Aorta (tissue), 5 donors: ENCODE measurements around the gene PRAMEF1. TPM values are rescaled to one million over a fixed set of nuclear protein-coding genes. Genes with fewer than 3 reads are reported as not detected.

Experiments
- ATAC-seq: fragments of 200-7000 bp; cut with Tn5 transposase; one replicate; pipeline ENCODE4 v1.9.1; 2022; ENCODE audit warnings: moderate library complexity; ENCODE audit not compliant: low FRiP score
- DNase-seq, 2 donors: peaks; one replicate each; pipeline ENCODE4 v3.0.0-alpha.2; 2020
- H3K27ac ChIP-seq, 2 donors: one replicate each; pipeline ENCODE4 v1.5.1; 2013; ENCODE audit warnings: low read length in 2 of 2, mild to moderate bottlenecking in 2 of 2, moderate library complexity in 2 of 2, control low read depth in 1 of 2, inconsistent platforms in 1 of 2, low read depth in 1 of 2
- H3K27me3 ChIP-seq, 2 donors: one replicate each; pipeline ENCODE4 v1.6.1; 2013; ENCODE audit warnings: control low read depth in 1 of 2, low read length in 1 of 2, mild to moderate bottlenecking in 1 of 2, moderate library complexity in 1 of 2; ENCODE audit not compliant: insufficient read depth in 2 of 2, control insufficient read depth in 1 of 2
- H3K36me3 ChIP-seq, 2 donors: one replicate each; pipeline ENCODE4 v1.6.1; 2013; ENCODE audit warnings: control low read depth in 1 of 2, low read length in 1 of 2, mild to moderate bottlenecking in 1 of 2; ENCODE audit not compliant: insufficient read depth in 2 of 2, control insufficient read depth in 1 of 2
- H3K4me1 ChIP-seq, 2 donors: one replicate each; pipeline ENCODE4 v1.6.1; 2013; ENCODE audit warnings: low read length in 2 of 2, control low read depth in 1 of 2, mild to moderate bottlenecking in 1 of 2, moderate library complexity in 1 of 2; ENCODE audit not compliant: insufficient read depth in 2 of 2, control insufficient read depth in 1 of 2
- H3K4me3 ChIP-seq, 2 donors: one replicate each; pipeline ENCODE4 v1.5.1; 2013; ENCODE audit warnings: low read length in 2 of 2, control low read depth in 1 of 2, mild to moderate bottlenecking in 1 of 2
- H3K9me3 ChIP-seq: one replicate; pipeline ENCODE4 v1.6.1; 2013; ENCODE audit warnings: mild to moderate bottlenecking, low read length; ENCODE audit not compliant: control insufficient read depth
- WGBS, 2 donors: extraction: QIAGEN DNeasy Blood & Tissue Kit; methylation state at CpG; one replicate each; pipeline ENCODE4 v1.1.7; 2013; 5-methylcytosine and 5-hydroxymethylcytosine counted together
- intact Hi-C, 2 donors: fragments of 100-400 bp; cut with DNase I; formaldehyde crosslinking; loops; one replicate each; pipeline versions ENCODE4 v1.14.2 to v1.15.0; 2022
- polyA plus RNA-seq, 2 donors: library from polyadenylated mRNA; stranded (reverse); fragments of 200-250 nt; gene quantifications; one replicate each; pipeline ENCODE4 v1.2.3, GENCODE V29; 2013
- total RNA-seq, 2 donors: library from RNA; stranded (reverse); fragmentation: NEBNext Ultra II Directional; extraction: Animal tissue kit (Norgen Biotek cat#: 25700); gene quantifications; one replicate each; pipeline ENCODE4 v1.2.1, GENCODE V29; 2021
- donor health status: healthy with polysubstance abuse.
- donor health status: Bipolar disorder and iron deficiency.
- donor health status: DM: no; HTN: no; CAD: no.
- donor health status: DM: no; HTN: no; CAD: no.
- donor health status: DM: yes; HTN: yes; CAD: no.

The PRAMEF1 gene
- total and polyA plus RNA-seq, 4 donors = not detected

DNA sequence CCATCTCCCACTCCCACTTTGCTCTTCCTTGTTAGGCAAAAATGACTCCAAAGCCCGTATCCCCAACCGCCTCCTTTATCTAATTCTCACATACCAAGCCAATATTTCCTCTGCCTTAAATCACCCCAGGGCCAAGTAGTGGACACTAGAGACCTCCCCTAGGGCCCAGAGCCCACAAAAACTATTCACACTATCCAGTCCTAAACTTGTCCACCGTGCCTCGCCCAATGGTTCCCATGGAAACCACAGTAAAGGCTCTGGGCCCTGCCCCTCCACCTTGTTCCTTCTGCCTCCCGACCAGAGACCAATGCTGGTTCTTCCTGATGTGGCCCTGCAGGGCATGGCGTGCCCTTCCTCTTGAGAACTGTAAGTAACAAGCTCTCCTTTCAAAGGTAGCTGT, 33.4 kb upstream of the PRAMEF1 start:
- Histone ChIP-seq H3K4me1 (no peaks in the 10 kb centered on the region), H3K27me3 (peaks cover 0 to 1% of the 10 kb centered on the region in 2 donors), H3K27ac (no peak overlapping the region), H3K36me3 (no peaks in the 10 kb centered on the region), H3K9me3 (no peaks in the 10 kb centered on the region), H3K4me3 (no peak overlapping the region)
- DNase-seq (no peak), ATAC-seq (no peak)
- intact Hi-C loops = no loop called here
- 60 to 65% methylated on average over 6 of the region's 6 CpGs for WGBS, 2 donors

DNA sequence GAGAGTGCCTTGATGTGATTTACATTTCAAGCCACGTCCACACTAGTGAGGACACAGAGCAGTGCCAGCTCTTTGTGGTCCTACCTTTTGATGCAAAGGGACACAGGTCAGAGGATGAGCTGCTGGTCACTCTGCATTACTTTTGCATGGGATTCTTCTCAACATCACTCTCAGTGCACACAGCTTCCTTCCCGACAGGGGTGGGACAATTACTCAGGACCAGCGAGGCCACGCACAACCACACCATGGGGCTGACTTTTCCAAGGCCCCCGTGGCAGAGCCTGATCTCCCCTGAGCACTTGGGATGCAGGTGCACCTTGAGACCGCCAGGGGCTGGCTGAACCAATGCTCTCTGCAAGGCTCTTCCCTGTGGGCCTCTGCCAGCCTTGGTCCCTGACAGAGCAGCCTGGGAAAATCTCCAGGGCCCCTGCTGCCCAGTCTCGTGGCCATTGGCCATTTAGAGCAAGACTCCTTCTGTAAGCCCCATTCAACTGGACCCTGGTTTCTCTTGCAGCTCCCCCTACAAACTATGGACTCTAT, 30.9 kb upstream of the PRAMEF1 start:
- WGBS, 2 donors = 50 to 67% methylated on average over 7 of the region's 7 CpGs

DNA sequence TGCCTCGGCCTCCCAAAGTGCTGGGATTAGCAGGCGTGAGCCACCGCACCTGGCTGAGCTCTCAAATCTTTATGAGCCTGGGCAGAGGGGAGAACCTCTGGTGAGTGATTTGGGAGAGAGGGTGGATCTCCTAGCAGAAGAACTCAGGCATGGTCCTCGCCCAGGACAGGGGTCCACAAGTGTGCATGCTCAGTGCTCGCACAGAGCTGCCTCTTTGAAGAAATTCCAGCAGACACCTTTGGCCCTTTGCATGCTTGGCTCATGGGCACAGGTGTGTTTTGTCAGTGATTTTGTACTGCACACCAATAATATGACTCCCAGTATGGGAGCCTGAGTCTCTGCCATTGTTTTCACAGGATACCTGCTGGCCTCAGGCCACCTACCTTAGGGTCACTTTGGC, 29.4 kb upstream of the PRAMEF1 start:
- H3K27ac ChIP-seq = no peak overlapping the region
- no peaks in the 10 kb centered on the region for H3K36me3 ChIP-seq
- DNase-seq (no peak), ATAC-seq (no peak)
- H3K27me3 ChIP-seq = peaks cover 0 to 1% of the 10 kb centered on the region in 2 donors
- no peaks in the 10 kb centered on the region for H3K4me1 ChIP-seq
- H3K9me3 ChIP-seq = no peaks in the 10 kb centered on the region
- intact Hi-C loops = no loop called here
- H3K4me3 ChIP-seq = no peak overlapping the region
- 83 to 88% methylated on average over 5 of the region's 5 CpGs for WGBS, 2 donors

More for the DNA sequence above, 30.9 kb upstream of the PRAMEF1 start:
- ATAC-seq (no peak), DNase-seq (no peak)
- no peaks in the 10 kb centered on the region for H3K9me3 ChIP-seq
- no peak overlapping the region for H3K27ac ChIP-seq
- H3K4me1 ChIP-seq = no peaks in the 10 kb centered on the region
- no peaks in the 10 kb centered on the region for H3K36me3 ChIP-seq
- intact Hi-C loops = no loop called here
- H3K27me3 ChIP-seq = peaks cover 0 to 1% of the 10 kb centered on the region in 2 donors
- no peak overlapping the region for H3K4me3 ChIP-seq

DNA sequence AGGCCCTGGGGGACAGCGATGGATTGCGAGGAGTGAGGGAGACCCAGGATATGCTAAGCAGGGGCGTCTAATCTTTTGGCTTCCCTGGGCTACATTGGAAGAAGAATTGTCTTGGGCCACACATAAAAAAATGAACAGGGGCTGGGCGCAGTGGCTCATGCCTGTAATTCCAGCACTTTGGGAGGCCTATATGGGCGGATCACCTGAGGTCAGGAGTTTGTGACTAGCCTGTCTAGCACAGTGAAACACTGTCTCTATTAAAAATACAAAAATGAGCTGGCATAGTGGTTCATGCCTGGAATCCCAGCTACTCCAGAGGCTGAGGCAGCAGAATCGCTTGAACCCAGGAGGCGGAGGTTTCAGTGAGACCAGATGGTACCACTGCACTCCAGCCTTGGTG, 28.4 kb upstream of the PRAMEF1 start:
- intact Hi-C loops = no loop called here
- Histone ChIP-seq H3K9me3 (no peaks in the 10 kb centered on the region), H3K4me1 (no peaks in the 10 kb centered on the region), H3K27me3 (peaks cover 0 to 1% of the 10 kb centered on the region in 2 donors), H3K4me3 (no peak overlapping the region), H3K27ac (no peak overlapping the region), H3K36me3 (no peaks in the 10 kb centered on the region)
- WGBS, 2 donors = 76 to 77% methylated on average over 7 of the region's 7 CpGs
- DNase-seq (no peak), ATAC-seq (no peak)

DNA sequence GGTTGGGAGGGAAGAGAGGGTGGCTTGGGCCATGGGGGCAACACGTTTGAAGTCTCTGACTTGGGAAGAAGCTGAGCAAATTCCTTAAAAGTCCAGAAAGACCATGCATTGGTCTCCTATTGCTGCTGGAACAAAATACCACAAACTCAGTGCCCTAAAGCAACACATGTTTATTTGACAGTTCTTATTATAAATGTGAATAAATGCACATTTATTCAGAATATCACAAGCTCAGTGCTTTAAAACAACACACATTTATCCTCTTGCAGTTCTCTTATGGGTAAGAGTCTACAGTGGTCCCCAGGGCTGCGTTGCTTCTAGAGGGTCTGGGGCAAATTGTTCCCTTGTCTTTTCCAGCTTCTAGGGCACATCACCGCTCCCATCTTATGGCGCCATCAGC, 27.7 kb upstream of the PRAMEF1 start:
- WGBS, 2 donors = 49 to 56% methylated on average over 4 of the region's 4 CpGs
- DNase-seq = no peak
- Histone ChIP-seq H3K27ac (no peak overlapping the region), H3K36me3 (no peaks in the 10 kb centered on the region), H3K4me1 (no peaks in the 10 kb centered on the region), H3K27me3 (peaks cover 0 to 1% of the 10 kb centered on the region in 2 donors), H3K4me3 (no peak overlapping the region), H3K9me3 (no peaks in the 10 kb centered on the region)
- intact Hi-C loops = no loop called here
- no peak for ATAC-seq

DNA sequence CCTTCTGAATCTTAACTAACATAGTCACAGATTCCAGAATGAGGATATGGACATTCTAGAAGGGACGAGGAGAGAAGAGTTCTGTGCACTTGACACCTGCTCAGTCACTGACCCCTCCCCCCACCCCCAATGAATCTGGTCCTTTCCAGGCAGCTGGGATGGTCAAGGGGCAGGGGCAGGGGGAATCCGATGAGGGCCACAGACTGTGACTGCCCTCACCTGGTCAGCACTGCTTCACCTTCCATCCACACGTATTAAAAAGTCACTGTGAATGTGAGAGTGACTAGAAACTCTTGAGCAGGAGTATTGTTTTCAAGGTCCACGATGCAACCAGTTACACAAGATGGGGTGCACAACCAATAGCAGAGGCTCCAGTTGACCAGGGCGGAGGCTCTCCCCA, 27.2 kb upstream of the PRAMEF1 start:
- 59 to 61% methylated on average over 5 of the region's 5 CpGs for WGBS, 2 donors

DNA sequence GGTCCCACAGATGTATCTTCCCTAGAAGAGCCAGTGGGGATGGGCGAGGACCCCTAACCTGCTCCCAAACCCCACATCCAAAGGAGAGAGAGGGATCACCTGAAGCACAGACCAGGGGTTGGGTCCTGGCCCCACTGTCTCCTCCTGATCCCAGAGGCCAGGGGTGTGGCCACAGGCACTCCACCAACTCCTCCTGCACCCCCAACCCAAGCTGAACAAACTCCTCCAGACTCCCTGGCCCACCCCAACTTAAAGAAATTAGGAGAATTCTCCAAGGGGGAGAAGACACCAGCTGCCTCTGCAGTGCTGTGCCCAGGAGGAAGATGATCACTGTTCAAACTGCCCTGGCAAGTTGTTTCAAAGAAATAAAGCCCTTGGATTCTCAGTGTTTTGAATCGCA, 22.2 kb upstream of the PRAMEF1 start:
- intact Hi-C loops = no loop called here
- DNase-seq = no peak
- H3K4me3 ChIP-seq = no peak overlapping the region
- H3K4me1 ChIP-seq = no peaks in the 10 kb centered on the region
- peaks cover 2% of the 10 kb centered on the region for H3K9me3 ChIP-seq
- no peaks in the 10 kb centered on the region for H3K36me3 ChIP-seq
- H3K27me3 ChIP-seq = no peaks in the 10 kb centered on the region
- WGBS, 2 donors = 58 to 85% methylated on average over 2 of the region's 2 CpGs
- H3K27ac ChIP-seq = no peak overlapping the region
- ATAC-seq = no peak

More for the DNA sequence above, 27.2 kb upstream of the PRAMEF1 start:
- ATAC-seq (no peak), DNase-seq (no peak)
- H3K36me3 ChIP-seq = no peaks in the 10 kb centered on the region
- H3K9me3 ChIP-seq = no peaks in the 10 kb centered on the region
- H3K27ac ChIP-seq = no peak overlapping the region
- intact Hi-C loops = no loop called here
- no peak overlapping the region for H3K4me3 ChIP-seq
- H3K4me1 ChIP-seq = no peaks in the 10 kb centered on the region
- no peaks in the 10 kb centered on the region for H3K27me3 ChIP-seq

DNA sequence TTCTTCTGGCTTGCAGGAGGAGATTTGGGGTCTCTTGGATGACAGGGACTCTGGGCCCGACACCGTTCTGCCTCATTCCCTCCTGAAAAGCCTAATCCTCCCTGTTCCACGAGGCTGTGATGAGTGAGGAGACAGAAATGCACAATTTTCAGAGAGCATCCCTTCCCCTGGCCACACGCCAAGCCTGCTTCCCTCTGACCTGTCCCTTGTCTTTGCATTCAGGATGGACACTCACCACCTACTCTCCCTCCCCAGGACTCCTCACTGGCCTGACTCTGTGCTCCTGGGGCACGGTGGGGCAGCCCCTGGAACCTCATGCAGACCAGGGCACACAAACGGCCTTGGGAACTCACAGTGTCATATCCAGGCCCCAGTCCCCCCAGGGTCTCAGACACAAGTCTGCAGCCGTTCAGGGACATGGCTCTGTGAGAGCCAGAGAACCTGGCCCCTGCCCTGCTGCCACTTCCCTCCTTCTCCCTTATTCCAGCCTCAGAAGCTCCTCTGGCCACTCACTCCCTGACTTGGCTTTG, 21.2 kb upstream of the PRAMEF1 start:
- no peak overlapping the region for H3K27ac ChIP-seq
- H3K27me3 ChIP-seq = no peaks in the 10 kb centered on the region
- 50 to 57% methylated on average over 7 of the region's 7 CpGs for WGBS, 2 donors
- H3K9me3 ChIP-seq = peaks cover 2% of the 10 kb centered on the region
- no peaks in the 10 kb centered on the region for H3K4me1 ChIP-seq
- no peak overlapping the region for H3K4me3 ChIP-seq
- ATAC-seq = peak; percentile 15
- no peak for DNase-seq
- H3K36me3 ChIP-seq = no peaks in the 10 kb centered on the region
- intact Hi-C loops = no loop called here

DNA sequence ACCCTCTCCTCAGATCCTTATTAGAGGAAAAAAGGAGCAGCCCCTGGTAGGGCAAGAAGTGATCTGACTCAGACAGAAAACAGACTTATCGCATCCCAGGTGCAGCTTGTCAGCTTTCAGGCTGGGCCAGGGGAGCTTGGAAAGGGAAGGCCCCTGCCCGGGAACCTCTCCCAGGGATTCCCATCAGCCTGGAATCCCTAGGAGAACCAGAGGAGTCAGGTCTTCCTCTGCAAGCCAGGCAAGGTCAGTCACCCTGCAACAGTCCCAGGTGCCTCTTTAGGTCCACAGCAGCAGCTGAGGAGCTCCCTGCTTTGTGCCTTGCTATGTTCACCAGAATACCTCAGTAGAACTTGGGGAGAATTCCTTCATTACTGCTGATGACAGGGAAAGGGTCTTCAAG, 20.6 kb upstream of the PRAMEF1 start:
- Histone ChIP-seq H3K4me3 (no peak overlapping the region), H3K27me3 (no peaks in the 10 kb centered on the region), H3K36me3 (no peaks in the 10 kb centered on the region), H3K27ac (no peak overlapping the region), H3K4me1 (no peaks in the 10 kb centered on the region), H3K9me3 (peaks cover 2% of the 10 kb centered on the region)
- ATAC-seq (no peak), DNase-seq (no peak)
- 77 to 82% methylated on average over 2 of the region's 2 CpGs for WGBS, 2 donors
- intact Hi-C loops = no loop called here
